ENCODE measurements around the gene ZFP57.

Gene ZFP57

DNA sequence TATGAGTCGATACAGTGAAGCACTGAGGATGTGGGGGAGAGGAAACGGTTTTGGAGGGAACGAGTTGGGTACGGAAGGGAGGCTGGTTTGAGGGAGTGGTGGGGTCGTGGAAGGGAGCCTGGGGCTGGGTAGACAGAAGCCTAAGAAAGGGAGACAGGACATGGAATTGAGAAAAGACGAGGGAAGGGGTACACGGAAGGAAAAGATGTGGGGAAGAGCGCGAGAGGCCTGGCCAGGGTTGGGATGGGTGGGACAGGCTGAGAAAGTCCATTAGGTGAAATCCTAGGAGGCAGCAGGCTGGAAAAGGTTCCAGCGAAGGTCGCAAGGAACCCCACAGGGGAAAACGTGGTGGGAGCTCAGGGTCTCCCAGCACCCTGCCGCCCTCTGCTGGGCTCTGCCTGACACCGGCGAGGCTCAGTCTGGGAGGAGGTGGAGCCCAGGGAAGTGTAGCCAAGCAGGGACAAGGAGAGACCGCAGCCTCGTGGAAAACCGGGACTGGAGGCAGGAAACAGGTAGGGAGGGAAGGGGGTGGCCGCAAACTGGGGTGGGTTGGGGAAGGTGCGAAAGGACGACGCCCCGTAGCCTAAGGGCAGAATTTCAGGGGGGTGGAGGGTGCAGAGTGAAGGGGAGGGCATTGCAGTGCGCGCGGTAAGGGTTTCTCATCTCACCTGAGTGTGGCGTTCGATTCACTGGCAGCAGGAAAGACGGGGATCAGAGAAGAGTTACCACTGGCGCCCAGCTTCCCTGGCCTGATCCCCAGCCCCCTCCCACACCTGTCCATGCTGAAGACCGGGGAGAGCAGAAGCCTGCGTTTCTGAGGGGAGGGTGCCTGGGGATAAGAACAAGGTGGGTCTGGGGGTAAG is 52.3 kb downstream of the ZFP57 start:
- Histone ChIP-seq H3K36me3 (ENCODE audit: control insufficient read depth, insufficient read depth, low read length) (peaks cover 5% of the 10 kb centered on the region), H3K27me3 (ENCODE audit: control insufficient read depth, insufficient read depth, low read length) (no peaks in the 10 kb centered on the region), H3K4me1 (ENCODE audit: control insufficient read depth, insufficient read depth, low read length) (peaks cover 27% of the 10 kb centered on the region), H3K9me3 (ENCODE audit: control insufficient read depth, insufficient read depth, low read length) (no peaks in the 10 kb centered on the region), H3K4me3 (ENCODE audit: low read depth, low read length) (peak overlapping the region; percentile 97), H3K9ac (ENCODE audit: low read depth, low read length) (peak overlapping the region; percentile 51)

DNA sequence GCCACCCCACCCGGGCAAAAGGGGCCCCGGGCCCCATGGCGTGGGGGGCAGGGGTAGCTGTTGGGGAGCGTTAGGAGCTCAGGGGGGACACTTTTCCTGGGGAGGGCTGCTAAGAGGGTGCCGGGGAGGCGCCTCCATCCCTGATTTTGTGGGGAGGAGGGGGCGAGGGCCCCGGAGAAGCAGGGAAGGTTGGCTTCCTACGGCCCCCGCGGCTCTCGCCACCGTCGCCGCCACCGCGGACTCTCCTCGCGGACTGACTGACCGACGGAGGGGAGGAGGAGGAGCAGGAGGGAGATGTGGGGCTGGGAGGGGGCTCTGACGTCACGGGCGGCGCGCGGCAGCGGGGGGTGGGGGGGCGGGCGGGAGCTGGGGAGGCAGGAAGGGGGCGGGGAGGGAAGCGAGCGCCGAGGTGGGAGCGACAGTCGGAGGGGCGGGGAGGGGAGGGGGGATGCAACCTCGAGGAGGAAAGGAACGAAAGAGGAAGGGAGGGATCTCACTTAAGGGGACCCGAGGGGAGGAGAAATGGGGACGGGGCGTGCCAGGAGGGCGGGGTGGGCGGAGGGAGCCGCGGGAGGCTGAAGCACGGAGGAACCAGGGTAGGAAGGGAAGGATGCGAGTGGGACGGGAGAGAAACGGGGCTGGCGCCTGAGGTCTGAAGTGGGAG is 53.1 kb downstream of the ZFP57 start:
- H3K9ac ChIP-seq (ENCODE audit: low read depth, low read length): peak overlapping the region; percentile 68
- peaks cover 29% of the 10 kb centered on the region for H3K4me1 ChIP-seq (ENCODE audit: control insufficient read depth, insufficient read depth, low read length)
- H3K27me3 ChIP-seq (ENCODE audit: control insufficient read depth, insufficient read depth, low read length): no peaks in the 10 kb centered on the region
- no peaks in the 10 kb centered on the region for H3K9me3 ChIP-seq (ENCODE audit: control insufficient read depth, insufficient read depth, low read length)
- peaks cover 9% of the 10 kb centered on the region for H3K36me3 ChIP-seq (ENCODE audit: control insufficient read depth, insufficient read depth, low read length)
- peak overlapping the region; percentile 97 for H3K4me3 ChIP-seq (ENCODE audit: low read depth, low read length)

DNA sequence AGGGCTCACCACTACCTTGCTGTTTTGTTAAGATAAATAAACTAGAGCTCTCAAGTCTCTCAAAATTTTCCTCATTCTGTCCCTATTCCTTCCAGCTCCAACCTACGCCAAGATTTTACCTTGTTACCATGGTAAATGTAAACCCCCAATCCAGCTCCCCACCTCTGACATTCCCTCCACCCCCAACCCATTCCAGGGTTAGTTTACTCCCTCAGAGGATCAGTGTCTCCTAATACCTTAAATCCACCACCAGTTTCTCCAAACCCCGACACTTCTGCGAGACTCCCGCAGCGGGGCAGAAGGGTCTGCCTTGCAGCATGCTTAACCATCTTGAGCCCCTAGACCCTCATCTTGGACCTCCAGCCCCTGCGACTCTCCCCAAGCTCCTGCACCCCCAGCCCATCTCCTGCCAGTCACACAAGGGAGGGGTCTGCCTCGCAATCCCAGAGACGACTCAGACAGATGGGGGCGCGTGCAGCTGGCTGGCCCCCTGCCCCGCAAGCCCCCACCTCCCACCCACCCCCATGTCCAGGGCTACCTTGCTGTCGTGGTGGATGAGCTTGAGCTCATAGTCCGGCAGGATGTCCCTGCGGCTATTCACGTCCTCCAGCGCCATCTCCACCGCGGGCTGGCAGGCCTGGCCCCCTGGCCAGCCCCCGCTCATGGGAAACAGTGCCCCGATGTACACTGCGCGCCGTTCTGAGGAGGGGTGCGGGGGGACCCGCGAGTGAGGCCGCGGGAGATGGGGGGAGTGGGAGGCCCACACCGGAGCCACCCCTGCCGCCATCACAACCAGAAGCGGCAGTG is 53.8 kb downstream of the ZFP57 start:
- Histone ChIP-seq H3K4me1 (ENCODE audit: control insufficient read depth, insufficient read depth, low read length) (peaks cover 34% of the 10 kb centered on the region), H3K4me3 (ENCODE audit: low read depth, low read length) (peak overlapping the region; percentile 54), H3K9me3 (ENCODE audit: control insufficient read depth, insufficient read depth, low read length) (no peaks in the 10 kb centered on the region), H3K27me3 (ENCODE audit: control insufficient read depth, insufficient read depth, low read length) (no peaks in the 10 kb centered on the region), H3K9ac (ENCODE audit: low read depth, low read length) (peak overlapping the region; percentile 68), H3K36me3 (ENCODE audit: control insufficient read depth, insufficient read depth, low read length) (peaks cover 15% of the 10 kb centered on the region)

DNA sequence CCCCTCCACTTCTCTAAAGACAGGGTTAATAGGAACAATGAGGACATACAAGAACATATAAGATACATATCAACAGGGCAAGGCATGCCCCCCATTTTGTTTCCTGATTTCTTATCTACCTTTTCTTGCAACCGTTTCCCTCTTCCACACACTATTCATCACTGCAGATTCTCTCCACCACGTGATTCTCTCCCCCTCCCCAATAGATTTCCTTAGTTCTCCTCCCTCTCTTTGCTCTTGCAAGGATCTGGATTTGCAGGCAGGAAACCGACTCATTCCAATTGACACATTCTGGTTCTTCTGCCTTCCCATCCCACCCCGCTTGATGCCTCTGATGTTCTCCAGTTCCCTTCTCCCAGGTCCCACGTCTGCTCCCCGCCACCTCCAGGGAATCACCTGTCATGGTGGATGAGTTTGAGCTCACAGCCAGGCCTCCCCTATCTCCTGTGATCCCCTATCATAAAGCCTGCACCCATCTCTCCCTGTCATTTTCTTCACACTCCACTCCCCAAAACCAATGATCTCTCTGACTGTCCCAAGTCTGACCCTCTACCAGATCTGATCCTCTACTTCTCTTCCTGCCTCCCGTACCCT is 55.5 kb downstream of the ZFP57 start:
- peak overlapping the region; percentile 57 for H3K4me3 ChIP-seq (ENCODE audit: low read depth, low read length)
- H3K36me3 ChIP-seq (ENCODE audit: control insufficient read depth, insufficient read depth, low read length): peaks cover 32% of the 10 kb centered on the region
- no peaks in the 10 kb centered on the region for H3K9me3 ChIP-seq (ENCODE audit: control insufficient read depth, insufficient read depth, low read length)
- H3K4me1 ChIP-seq (ENCODE audit: control insufficient read depth, insufficient read depth, low read length): peaks cover 37% of the 10 kb centered on the region
- no peak overlapping the region for H3K9ac ChIP-seq (ENCODE audit: low read depth, low read length)
- no peaks in the 10 kb centered on the region for H3K27me3 ChIP-seq (ENCODE audit: control insufficient read depth, insufficient read depth, low read length)

DNA sequence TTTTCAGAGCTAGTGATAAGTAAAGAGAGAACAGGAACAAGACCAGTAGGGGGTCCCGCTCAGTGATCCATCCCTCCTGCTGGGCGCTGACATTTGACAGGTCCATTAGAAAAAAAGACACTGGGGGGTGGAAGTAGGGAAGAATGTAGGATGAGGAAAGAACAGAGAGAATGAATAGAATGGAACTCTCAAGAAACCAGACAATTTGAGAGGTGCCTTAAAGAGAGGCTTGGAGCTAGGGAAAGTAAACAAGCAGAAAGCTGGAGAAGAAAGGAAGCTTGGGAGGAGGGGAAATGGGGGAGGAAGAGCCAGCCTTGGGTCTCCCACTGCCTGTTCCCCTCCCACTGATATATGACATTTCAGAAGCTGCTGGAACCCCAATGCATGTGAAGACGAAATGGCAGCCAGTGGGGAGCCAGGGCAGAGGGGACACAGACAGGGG is 56.4 kb downstream of the ZFP57 start:
- Histone ChIP-seq H3K27me3 (ENCODE audit: control insufficient read depth, insufficient read depth, low read length) (no peaks in the 10 kb centered on the region), H3K4me1 (ENCODE audit: control insufficient read depth, insufficient read depth, low read length) (peaks cover 37% of the 10 kb centered on the region), H3K36me3 (ENCODE audit: control insufficient read depth, insufficient read depth, low read length) (peaks cover 40% of the 10 kb centered on the region), H3K4me3 (ENCODE audit: low read depth, low read length) (peak overlapping the region; percentile 57), H3K9ac (ENCODE audit: low read depth, low read length) (no peak overlapping the region), H3K9me3 (ENCODE audit: control insufficient read depth, insufficient read depth, low read length) (no peaks in the 10 kb centered on the region)
